Fibroblast of mammary gland (primary cell): Measurements from ENCODE around the gene DNAJC6.
A peak's percentile ranks its signal among the peaks of the same experiment; 100 is the strongest.

Source experiments
- DNase-seq: peaks from one replicate; pipeline ENCODE4 v3.0.0-alpha.2; 2010; ENCODE audit warnings: low read depth
- H3K4me3 ChIP-seq: 2 replicates; pipeline ENCODE4 v1.5.1; 2011; ENCODE audit warnings: low read depth, mild to moderate bottlenecking, low read length, moderate library complexity; ENCODE audit not compliant: control insufficient read depth
- TF ChIP-seq, protein P1 (sequence below): conservative IDR thresholded peaks from 2 replicates; pipeline ENCODE4 v1.5.1; 2011; ENCODE audit warnings: low read depth, low read length, inconsistent platforms; ENCODE audit not compliant: control insufficient read depth, insufficient read depth

DNAJC6 gene

DNA sequence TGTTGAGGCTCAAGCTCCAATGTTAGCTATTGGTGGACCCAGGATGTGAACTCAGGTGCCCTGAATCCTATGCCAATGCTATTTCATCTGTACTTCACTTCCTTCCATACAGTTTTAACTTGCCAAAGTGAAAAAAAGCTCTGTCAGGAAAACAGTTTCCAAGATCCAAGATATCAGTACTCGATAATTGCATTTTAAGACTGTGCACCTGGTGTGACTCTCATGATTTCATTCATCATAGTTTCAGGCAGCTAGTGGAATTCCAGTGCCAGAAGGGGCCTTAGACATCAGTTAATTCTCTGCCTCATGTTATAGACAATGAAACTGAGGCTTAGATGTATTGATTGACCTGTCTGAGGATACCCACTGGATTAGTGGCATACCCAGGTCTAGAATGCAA, 84.6 kb downstream of the DNAJC6 start:
- no peak overlapping the region for H3K4me3 ChIP-seq
- TF ChIP-seq, protein P1, sequence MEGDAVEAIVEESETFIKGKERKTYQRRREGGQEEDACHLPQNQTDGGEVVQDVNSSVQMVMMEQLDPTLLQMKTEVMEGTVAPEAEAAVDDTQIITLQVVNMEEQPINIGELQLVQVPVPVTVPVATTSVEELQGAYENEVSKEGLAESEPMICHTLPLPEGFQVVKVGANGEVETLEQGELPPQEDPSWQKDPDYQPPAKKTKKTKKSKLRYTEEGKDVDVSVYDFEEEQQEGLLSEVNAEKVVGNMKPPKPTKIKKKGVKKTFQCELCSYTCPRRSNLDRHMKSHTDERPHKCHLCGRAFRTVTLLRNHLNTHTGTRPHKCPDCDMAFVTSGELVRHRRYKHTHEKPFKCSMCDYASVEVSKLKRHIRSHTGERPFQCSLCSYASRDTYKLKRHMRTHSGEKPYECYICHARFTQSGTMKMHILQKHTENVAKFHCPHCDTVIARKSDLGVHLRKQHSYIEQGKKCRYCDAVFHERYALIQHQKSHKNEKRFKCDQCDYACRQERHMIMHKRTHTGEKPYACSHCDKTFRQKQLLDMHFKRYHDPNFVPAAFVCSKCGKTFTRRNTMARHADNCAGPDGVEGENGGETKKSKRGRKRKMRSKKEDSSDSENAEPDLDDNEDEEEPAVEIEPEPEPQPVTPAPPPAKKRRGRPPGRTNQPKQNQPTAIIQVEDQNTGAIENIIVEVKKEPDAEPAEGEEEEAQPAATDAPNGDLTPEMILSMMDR: no peak
- DNase-seq: no peak

DNA sequence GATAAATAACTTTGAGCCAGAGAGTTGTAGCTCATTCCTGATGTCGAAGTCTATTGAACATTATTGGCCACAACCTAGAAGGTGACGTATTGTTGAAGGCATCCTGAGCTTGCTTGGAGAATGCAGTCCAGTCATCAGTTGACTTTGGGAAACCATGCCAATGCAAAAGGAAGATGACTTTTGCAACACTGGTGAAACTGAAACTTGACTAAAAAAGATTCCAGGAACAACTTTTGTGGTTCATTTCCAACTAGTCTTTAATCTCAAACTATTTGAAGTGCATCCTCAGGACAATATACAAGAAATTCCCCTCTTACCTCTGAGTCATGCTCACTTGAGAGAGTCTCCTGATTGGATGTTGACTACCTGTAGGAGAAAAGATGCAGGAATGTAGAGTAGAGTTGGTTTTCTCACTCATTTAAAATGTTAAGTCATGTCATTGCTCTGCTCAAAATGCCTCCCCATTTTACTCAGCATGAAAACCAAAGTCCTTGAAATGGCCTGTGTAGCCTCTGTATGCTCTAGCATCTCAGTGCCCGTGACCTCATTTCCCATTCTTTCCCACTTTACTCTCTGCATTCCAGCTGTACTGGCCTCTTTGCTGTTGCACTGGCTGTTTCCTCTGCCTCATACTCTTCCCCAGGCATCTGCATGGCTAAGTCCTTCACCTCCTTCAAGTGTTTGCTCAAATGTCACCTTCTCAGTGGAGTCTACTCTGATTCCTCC, 86.7 kb downstream of the DNAJC6 start:
- no peak overlapping the region for H3K4me3 ChIP-seq
- peak; percentile 77 for DNase-seq
- TF ChIP-seq, protein P1: no peak

DNA sequence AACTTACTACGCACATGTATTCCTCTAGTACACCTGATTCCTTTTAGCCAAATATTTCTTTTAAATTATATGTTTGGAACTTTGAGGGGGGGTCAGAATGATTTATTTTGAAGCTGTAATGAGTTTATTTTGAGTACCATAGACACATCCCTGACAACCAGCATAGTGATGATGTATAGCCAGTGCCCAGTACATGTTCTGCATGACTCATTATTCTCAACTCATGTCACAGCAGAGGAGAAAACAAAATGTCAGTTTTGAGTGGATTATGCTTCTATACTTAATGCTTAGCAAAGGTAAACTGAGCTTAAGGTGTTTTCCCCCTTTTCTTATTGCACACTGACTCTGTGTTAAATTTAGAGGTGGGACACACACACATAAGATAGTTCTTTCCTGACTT, 88.7 kb downstream of the DNAJC6 start:
- TF ChIP-seq, protein P1: no peak
- peak; percentile 8 for DNase-seq

DNA sequence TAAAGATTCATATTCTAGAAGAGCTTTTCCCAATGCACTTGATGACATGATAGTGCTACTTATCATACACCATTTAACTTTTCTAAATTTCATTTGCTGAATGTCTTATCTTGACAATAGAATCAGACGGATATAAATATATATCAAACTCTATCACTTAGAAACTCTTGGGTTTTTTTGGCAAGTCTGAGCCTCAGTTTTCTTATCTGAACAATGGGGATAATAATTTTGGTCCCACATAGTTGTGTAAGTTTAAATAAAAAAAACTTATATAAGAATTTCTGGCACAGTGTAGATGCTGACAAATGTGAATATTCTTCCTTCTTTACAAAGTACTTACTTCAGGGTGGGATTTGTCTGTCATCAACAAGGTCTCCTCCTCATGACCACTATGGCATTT, 89.7 kb downstream of the DNAJC6 start:
- H3K4me3 ChIP-seq: no peak overlapping the region
- TF ChIP-seq, protein P1: no peak
- DNase-seq: no peak

More for the DNA sequence above, 88.7 kb downstream of the DNAJC6 start:
- no peak overlapping the region for H3K4me3 ChIP-seq

DNA sequence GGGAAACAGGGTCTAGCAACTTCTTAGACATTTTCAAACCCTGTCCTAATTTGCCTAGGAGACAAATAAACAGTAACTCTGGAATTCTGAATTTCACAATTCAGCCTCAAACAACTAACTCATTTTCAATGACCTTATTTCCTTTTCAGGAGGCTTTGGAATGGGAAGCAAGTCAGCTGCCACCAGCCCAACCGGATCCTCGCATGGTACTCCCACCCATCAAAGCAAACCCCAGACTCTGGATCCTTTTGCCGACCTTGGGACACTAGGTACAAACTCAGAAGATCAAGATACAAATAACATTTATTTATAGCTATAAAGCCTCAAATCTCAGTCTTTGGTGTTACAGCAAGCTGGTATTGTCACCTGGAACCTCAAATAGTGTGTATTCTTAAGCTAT, 92.3 kb downstream of the DNAJC6 start:
- DNase-seq: no peak
- TF ChIP-seq, protein P1: no peak
- no peak overlapping the region for H3K4me3 ChIP-seq

DNA sequence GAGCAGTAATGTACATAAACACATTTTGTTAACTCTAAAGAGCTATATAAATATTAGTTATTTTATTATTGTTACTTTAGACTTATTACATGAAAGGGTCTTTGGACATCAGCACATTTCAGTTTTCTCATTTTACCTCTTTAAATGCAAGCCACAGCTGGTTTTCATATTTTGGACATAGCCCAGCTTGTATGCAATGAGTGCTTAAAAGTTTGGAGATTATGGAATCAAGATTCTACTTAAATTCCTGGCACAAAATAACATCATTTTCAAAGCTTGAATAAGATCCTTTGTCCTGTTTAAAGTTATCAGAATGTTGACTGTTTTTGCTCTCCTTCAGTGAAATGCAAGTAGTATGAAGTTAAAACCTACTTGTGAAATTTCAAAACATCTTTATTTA, 95.6 kb downstream of the DNAJC6 start:
- H3K4me3 ChIP-seq: no peak overlapping the region
- DNase-seq: no peak
- TF ChIP-seq, protein P1: no peak
